HepG2 (cell line): Measurements from ENCODE around the gene SETD2. TPM values are rescaled to one million over a fixed set of nuclear protein-coding genes. Genes with fewer than 3 reads are reported as not detected.

Experiments
- ATAC-seq: fragments of 200-7000 bp; cut with Tn5 transposase; 3 replicates; pipeline ENCODE4 v1.9.1; 2020; ENCODE audit warnings: mild to moderate bottlenecking, moderate library complexity
- BruUV-seq: library from RNA; stranded (reverse); fragments of 400-500 nt; replicated peaks from 2 replicates; lab custom pipeline; 2021; lab: Mats Ljungman, UMichigan
- CTCF ChIA-PET: fragments of 300-600 bp; formaldehyde crosslinking; extraction: SDS; loops from one replicate; lab custom pipeline; 2021; ENCODE audit warnings: low total read pairs, inconsistent platforms, low intra/inter-chr PET ratio; lab: Yijun Ruan, JAX
- POLR2A ChIA-PET: fragments of 350-600 bp; sonication (Branson Sonifier 250); formaldehyde crosslinking; loops from one replicate; lab custom pipeline; 2020; ENCODE audit warnings: antibody characterized with exemption, inconsistent platforms; lab: Yijun Ruan, JAX
- DNase-seq: peaks from one replicate; pipeline ENCODE4 v3.0.0-alpha.2; 2015; ENCODE audit warnings: low spot score
- FAIRE-seq: peaks from 3 replicates; lab custom pipeline; 2011; peaks lifted over from hg19 to GRCh38; lab: Jason Lieb, UNC
- H2AFZ ChIP-seq: one replicate; pipeline ENCODE4 v1.6.1; 2011; ENCODE audit warnings: low read length, inconsistent platforms
- H3K27ac ChIP-seq: fragments of 300-600 bp; 3 replicates; pipeline ENCODE4 v1.8.0; 2011; ENCODE audit warnings: mixed run types, mild to moderate bottlenecking, mixed read lengths, low read length, inconsistent platforms; ENCODE audit not compliant: insufficient read depth; ENCODE audit errors: extremely low read length
- H3K27me3 ChIP-seq, 2 experiments: fragments of 200-600 bp in 1 of 2; 2 replicates in 1 of 2; 3 replicates in 1 of 2; pipeline versions ENCODE4 v1.6.0 to v1.8.0; 2011; ENCODE audit warnings: low read length in 2 of 2, mild to moderate bottlenecking in 2 of 2, moderate library complexity in 2 of 2, inconsistent platforms in 1 of 2; ENCODE audit not compliant: insufficient read depth in 2 of 2, control insufficient read depth in 1 of 2
- H3K36me3 ChIP-seq, 2 experiments: fragments of 200-600 bp in 1 of 2; replicated peaks in 1 of 2; 2 replicates in 1 of 2; 3 replicates in 1 of 2; pipeline versions ENCODE4 v1.5.1 to v1.8.0; 2011; ENCODE audit warnings: low read length in 2 of 2, inconsistent platforms in 1 of 2; ENCODE audit not compliant: insufficient read depth in 2 of 2, control insufficient read depth in 1 of 2
- H3K4me1 ChIP-seq: 2 replicates; pipeline ENCODE4 v1.5.1; 2012; ENCODE audit warnings: low read length, inconsistent platforms; ENCODE audit not compliant: insufficient read depth
- H3K4me2 ChIP-seq: 2 replicates; pipeline ENCODE4 v1.6.0; 2011; ENCODE audit warnings: low read depth, low read length, inconsistent platforms
- H3K4me3 ChIP-seq, 3 experiments: fragments of 200-600 bp in 1 of 3; sonication (generic), shearing (Covaris generic) in 1 of 3; replicated peaks in 1 of 3; 2 replicates each; pipeline ENCODE4 v1.5.1; 2011 to 2016; ENCODE audit warnings: low read length in 3 of 3, inconsistent platforms in 2 of 3, low read depth in 2 of 3, mild to moderate bottlenecking in 2 of 3, control low read depth in 1 of 3, mixed read lengths in 1 of 3; ENCODE audit not compliant: insufficient read depth in 1 of 3
- H3K79me2 ChIP-seq: one replicate; pipeline ENCODE4 v1.6.1; 2011; ENCODE audit warnings: low read length, inconsistent platforms; ENCODE audit not compliant: insufficient read depth
- H3K9ac ChIP-seq: 2 replicates; pipeline ENCODE4 v1.6.0; 2011; ENCODE audit warnings: mild to moderate bottlenecking, low read depth, low read length, inconsistent platforms; ENCODE audit not compliant: insufficient read depth
- H3K9me3 ChIP-seq: 2 replicates; pipeline ENCODE4 v1.5.1; 2012; ENCODE audit warnings: mild to moderate bottlenecking, low read length
- H4K20me1 ChIP-seq: 2 replicates; pipeline ENCODE4 v1.6.0; 2011; ENCODE audit warnings: inconsistent platforms, mild to moderate bottlenecking, low read length, moderate library complexity; ENCODE audit not compliant: insufficient read depth
- DDIT3 ChIP-seq: sonication (generic); formaldehyde crosslinking; IDR thresholded peaks from 2 replicates; pipeline ENCODE4 v1.4.0; 2020; ENCODE audit warnings: mild to moderate bottlenecking, missing genetic modification reagents
- FOXO1 ChIP-seq: sonication (generic); formaldehyde crosslinking; IDR thresholded peaks from 2 replicates; pipeline ENCODE4 v1.4.0; 2020; ENCODE audit warnings: missing genetic modification reagents
- IKZF1 ChIP-seq: fragments of 450-650 bp; IDR thresholded peaks from 2 replicates; pipeline ENCODE4 v1.7.1; 2016
- SMARCE1 ChIP-seq: fragments of 450-650 bp; IDR thresholded peaks from 2 replicates; pipeline ENCODE4 v1.6.1; 2017; ENCODE audit warnings: borderline replicate concordance
- TBX2 ChIP-seq: sonication (generic); formaldehyde crosslinking; IDR thresholded peaks from 2 replicates; pipeline ENCODE4 v1.5.0; 2020; ENCODE audit warnings: missing genetic modification reagents, mild to moderate bottlenecking, borderline replicate concordance
- TRAFD1 ChIP-seq: sonication (generic); formaldehyde crosslinking; IDR thresholded peaks from 2 replicates; pipeline ENCODE4 v1.5.1; 2020; ENCODE audit warnings: missing genetic modification reagents, mild to moderate bottlenecking, borderline replicate concordance
- ZFP91 ChIP-seq: sonication (generic); formaldehyde crosslinking; IDR thresholded peaks from 2 replicates; pipeline ENCODE4 v1.9.0; 2022; ENCODE audit warnings: missing genetic modification reagents, mild to moderate bottlenecking, borderline replicate concordance
- ZNF451 ChIP-seq: sonication (generic); formaldehyde crosslinking; IDR thresholded peaks from 2 replicates; pipeline ENCODE4 v1.5.0; 2020; ENCODE audit warnings: mild to moderate bottlenecking, missing genetic modification reagents
- ZNF615 ChIP-seq: sonication (generic); formaldehyde crosslinking; IDR thresholded peaks from 2 replicates; pipeline ENCODE4 v1.5.0; 2020; ENCODE audit warnings: mild to moderate bottlenecking, missing genetic modification reagents, borderline replicate concordance
- ZNF713 ChIP-seq: sonication (generic); formaldehyde crosslinking; IDR thresholded peaks from 2 replicates; pipeline ENCODE4 v1.4.0; 2020; ENCODE audit warnings: mild to moderate bottlenecking, missing genetic modification reagents
- ZNF772 ChIP-seq: sonication (generic); formaldehyde crosslinking; IDR thresholded peaks from 2 replicates; pipeline ENCODE4 v1.5.0; 2020; ENCODE audit warnings: mild to moderate bottlenecking, missing genetic modification reagents
- ZNF773 ChIP-seq: sonication (generic); formaldehyde crosslinking; IDR thresholded peaks from 2 replicates; pipeline ENCODE4 v1.4.0; 2020; ENCODE audit warnings: missing genetic modification reagents, borderline replicate concordance
- WGBS: methylation state at CpG from one replicate; pipeline ENCODE4 v1.1.6; 2017; ENCODE audit warnings: low lambda C conversion rate; 5-methylcytosine and 5-hydroxymethylcytosine counted together
- in situ Hi-C: cut with HindIII; loops from 2 replicates; pipeline ENCODE4 v1.10.0; 2017; ENCODE audit warnings: low pct_unique_long_range_greater_than_20kb; ENCODE audit not compliant: extremely low pct_ligation_motif_present
- intact Hi-C: fragments of 100-400 bp; cut with micrococcal nuclease; formaldehyde crosslinking; loops from one replicate; pipeline ENCODE4 v1.10.0; 2022; ENCODE audit not compliant: unreplicated experiment
- polyA plus RNA-seq, 8 experiments: library from polyadenylated mRNA; depleted of rRNA in 3 of 8; stranded (reverse) in 7 of 8; unstranded in 1 of 8; fragments of >200 nt; fragmentation: Illumina TruSeq in 4 of 8; extraction: Trizol in 4 of 8; gene quantifications; 2 replicates each; pipeline versions ENCODE4 v1.2.1 to v1.2.3, GENCODE V29; 2011 to 2016; ENCODE audit warnings: low read depth in 4 of 8, missing spikeins in 1 of 8, mixed read lengths in 1 of 8; ENCODE audit not compliant: insufficient read depth in 1 of 8
- total RNA-seq, 5 experiments: library from RNA; depleted of rRNA; stranded (reverse); fragments of >200 nt; fragmentation: Illumina TruSeq; extraction: Trizol; gene quantifications; 2 replicates each; pipeline ENCODE4 v1.2.3, GENCODE V29; 2016; ENCODE audit warnings: low read depth in 1 of 5
- TF ChIP-seq, protein P1 (sequence below): sonication (generic); formaldehyde crosslinking; IDR thresholded peaks from 2 replicates; pipeline ENCODE4 v1.4.0; 2020; ENCODE audit warnings: mild to moderate bottlenecking, missing genetic modification reagents

Gene SETD2
- total and polyA plus RNA-seq, 2 of the 13 experiments (the other 11 are each of a cell fraction or from before 2014, with no cell fraction given): 14.2 to 24.2 TPM

DNA sequence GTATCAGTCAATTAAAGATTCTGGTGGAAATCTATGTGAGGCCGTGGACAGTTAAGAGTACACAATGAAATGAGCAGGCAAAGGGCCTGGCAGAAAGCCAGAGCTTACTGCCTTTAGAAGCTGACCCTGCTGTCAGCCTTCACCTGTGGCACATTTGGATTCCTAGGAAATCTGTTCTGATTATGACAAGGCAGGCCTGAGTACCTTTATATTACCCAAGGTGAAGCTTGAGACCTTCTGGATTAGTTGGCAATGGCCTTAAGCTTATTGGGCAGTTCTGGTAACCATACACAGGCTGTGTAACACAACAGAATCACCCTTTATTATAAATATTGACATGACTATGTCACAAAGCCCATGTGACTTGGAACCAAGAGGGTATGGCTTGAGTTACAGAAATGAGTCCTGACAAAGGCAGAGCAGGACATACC is 141.3 kb downstream of the SETD2 start (continued):
- no peak for TF ChIP-seq FOXO1 (CRISPR knock-in tag)
- TF ChIP-seq, protein P1, sequence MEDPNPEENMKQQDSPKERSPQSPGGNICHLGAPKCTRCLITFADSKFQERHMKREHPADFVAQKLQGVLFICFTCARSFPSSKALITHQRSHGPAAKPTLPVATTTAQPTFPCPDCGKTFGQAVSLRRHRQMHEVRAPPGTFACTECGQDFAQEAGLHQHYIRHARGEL (CRISPR knock-in tag): no peak
- TF ChIP-seq IKZF1: no peak

DNA sequence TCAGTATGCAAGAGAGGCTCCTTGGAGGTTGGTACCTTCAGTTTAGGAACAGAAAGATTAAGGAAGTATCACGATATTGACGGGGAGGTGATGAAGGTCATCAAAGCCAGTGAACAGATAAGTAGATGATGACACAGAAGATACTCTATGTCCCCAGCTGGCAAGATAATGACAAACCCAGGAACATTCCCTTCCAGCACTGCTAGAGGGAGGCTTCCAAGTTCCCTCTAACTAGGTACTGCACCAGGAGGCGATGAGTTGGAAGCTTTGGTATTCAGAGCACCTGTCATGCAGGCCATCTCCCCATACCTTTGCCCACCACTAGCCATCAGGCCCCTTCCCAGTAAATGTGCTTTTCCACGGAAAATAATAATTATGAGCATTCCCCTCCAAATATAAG is 143.6 kb downstream of the SETD2 start:
- TF ChIP-seq TRAFD1 (CRISPR knock-in tag) (no peak), ZNF713 (CRISPR knock-in tag) (no peak), ZNF615 (CRISPR knock-in tag) (no peak), TBX2 (CRISPR knock-in tag) (no peak), SMARCE1 (no peak), ZNF451 (CRISPR knock-in tag) (no peak), ZFP91 (CRISPR knock-in tag) (no peak), ZNF772 (no peak), DDIT3 (CRISPR knock-in tag) (no peak), ZNF773 (CRISPR knock-in tag) (no peak)
- no TSS peak for BruUV-seq

More for the DNA sequence above, 143.6 kb downstream of the SETD2 start:
- Histone ChIP-seq H2AFZ (no peak overlapping the region), H4K20me1 (peaks cover 8% of the 10 kb centered on the region), H3K9ac (no peak overlapping the region), H3K36me3 (peaks cover 16 to 38% of the 10 kb centered on the region in 2 experiments; a peak in 4 of 5 replicates), H3K9me3 (no peaks in the 10 kb centered on the region), H3K4me3 (no peak overlapping the region), H3K79me2 (peaks cover 12% of the 10 kb centered on the region), H3K27me3 (no peaks in the 10 kb centered on the region), H3K27ac (no peak overlapping the region), H3K4me2 (no peak overlapping the region), H3K4me1 (peaks cover 60% of the 10 kb centered on the region)
- FAIRE-seq (no peak), DNase-seq (no peak), ATAC-seq (no peak)
- intact Hi-C loops: no loop called here
- whole genome bisulfite sequencing: 93% methylated on average over 4 of the region's 4 CpGs
- POLR2A ChIA-PET: no interaction called here
- CTCF ChIA-PET: no interaction called here
- in situ Hi-C loops: no loop called here
